NCI-H345 treated with DMSO at 0.1 percent for 48 hours (cell line): ENCODE data around the gene IMPDH2.

Source experiments
- DNase-seq: peaks from one replicate; lab custom pipeline; 2025; ENCODE audit not compliant: unreplicated experiment; lab: John Stamatoyannopoulos, UW

The IMPDH2 gene

DNA sequence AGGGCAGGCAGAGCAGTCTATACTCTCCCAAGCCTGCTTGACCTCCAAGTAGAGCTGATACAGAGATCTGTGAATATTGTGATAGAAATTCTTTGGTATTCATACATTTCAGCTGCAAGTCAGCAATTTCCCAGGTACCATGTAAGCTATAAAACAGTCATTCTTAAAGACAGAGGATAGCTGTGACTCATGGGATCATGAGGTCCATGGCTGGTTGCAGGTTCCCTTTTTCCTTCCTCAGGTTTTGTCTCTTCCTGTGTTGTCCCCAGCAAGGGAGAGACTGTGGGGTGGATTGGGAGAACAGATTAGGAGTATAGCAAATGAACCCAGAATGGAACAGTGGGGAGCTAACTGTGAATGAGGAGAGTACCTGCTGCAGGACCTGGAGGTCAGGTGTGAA lies 44.5 kb downstream of the IMPDH2 start:
- DNase-seq = no peak

DNA sequence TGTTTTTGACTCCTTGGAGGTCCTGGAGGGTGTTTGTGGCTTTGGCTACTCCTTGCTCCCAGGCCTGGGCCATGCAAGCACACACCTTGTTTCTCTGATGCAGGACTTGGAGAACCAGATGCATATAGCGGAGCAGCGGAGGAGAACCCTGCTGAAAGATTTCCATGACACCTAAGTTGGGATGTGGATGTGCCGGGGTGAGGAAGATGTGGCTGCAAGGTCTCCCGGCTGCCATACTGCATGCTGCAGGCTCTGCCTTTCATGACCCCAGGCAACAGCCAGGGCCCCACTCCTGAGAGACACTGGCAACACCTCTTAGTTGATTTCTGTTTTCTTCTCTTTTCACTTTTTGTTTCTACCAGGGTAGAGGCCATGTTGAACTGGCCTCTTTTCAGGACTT lies 46.1 kb downstream of the IMPDH2 start:
- DNase-seq = no peak

DNA sequence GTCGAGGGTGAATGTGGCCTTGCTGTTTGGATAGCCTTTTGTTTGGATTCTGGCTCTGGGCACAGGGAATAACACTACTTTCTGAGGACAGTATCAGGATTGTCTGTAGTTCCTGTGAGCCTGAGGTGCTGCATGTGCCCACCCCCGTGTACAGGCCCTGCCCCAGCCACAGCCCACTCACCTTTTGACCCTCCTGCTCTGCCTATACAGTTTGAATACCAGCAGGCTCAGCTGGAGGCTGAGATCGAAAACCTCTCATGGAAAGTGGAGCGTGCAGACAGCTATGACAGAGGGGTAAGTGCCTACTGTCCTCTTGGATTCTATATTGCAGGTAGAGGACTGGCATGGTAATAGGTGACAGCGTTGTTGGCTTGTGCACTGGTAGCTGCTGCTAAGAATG lies 46.5 kb downstream of the IMPDH2 start:
- no peak for DNase-seq

DNA sequence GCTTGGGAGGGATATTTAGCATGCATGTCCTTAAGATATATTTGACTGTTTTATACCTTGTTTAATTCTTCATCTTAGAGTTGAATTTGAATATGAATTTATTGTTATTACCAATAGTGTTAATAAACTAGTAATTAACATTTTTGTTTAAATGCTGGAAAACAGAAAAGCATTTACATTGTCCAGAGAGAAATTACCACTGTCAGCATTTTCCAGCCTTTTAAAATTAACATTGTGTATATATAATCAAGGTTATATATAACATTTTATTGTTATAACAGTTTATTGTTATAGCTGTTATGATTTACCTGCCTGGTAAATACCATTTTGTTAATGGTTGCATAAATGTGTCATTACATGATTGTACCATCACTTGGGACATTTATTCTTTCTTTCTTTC lies 47.2 kb downstream of the IMPDH2 start:
- no peak for DNase-seq

DNA sequence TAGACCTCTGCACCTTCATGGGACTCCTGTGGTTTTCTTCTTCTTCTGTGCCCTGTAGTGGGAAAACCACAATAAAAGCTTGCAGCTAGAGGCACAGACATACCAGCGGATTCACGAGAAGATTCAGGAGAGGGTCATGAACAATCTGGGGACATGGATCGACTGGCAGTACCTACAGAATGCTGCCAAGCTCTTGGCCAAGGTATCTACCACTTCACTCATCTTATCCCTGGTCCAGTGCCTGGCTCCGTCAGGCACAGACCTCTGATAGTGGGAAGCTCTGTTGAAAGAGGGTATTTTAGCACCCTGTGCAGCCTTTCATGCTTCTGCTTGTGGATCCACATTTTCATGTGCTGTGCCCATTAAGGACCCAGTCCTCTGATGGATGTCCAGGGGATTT lies 48.9 kb downstream of the IMPDH2 start:
- DNase-seq = no peak

DNA sequence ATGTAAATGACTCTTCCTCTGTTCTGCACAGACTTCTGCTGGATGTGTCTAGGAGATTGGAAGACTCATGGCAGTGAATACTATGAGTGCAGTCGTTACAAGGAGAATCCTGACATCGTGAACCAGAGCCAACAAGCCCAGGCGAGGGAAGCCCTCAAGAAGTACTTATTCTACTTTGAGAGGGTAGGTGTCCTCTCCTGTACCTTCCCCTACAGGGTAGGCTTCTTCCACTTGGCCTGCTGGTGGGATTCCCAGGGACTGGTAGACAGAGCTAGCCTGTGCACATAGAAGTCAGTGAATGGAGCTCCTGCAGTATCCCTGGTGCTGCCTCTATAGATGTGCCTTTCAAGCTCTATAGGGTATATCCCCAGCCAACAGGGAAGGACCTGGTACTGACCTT lies 49.7 kb downstream of the IMPDH2 start:
- no peak for DNase-seq
